HFF-Myc (cell line): ENCODE data around the gene P2RY6.

Experiments used
- DNase-seq: peaks from one replicate; pipeline ENCODE4 v3.0.0-alpha.2; 2011; ENCODE audit warnings: low read depth; ENCODE audit errors: extremely low read depth
- H3K4me3 ChIP-seq: replicated peaks from 2 replicates; pipeline ENCODE4 v1.5.1; 2011; ENCODE audit warnings: low read depth, mild to moderate bottlenecking, control low read depth, low read length
- CTCF ChIP-seq: IDR thresholded peaks from 2 replicates; pipeline ENCODE4 v1.5.1; 2012; ENCODE audit warnings: mild to moderate bottlenecking, low read depth, low read length, control low read depth; ENCODE audit errors: missing control alignments

The P2RY6 gene

GRCh38 chr11:73252577-73253191, 19.5 kb upstream of the P2RY6 start:
- no peak overlapping the region for H3K4me3 ChIP-seq
- TF ChIP-seq CTCF = no peak
- no peak for DNase-seq

GRCh38 chr11:73257342-73258103, 14.6 kb upstream of the P2RY6 start:
- DNase-seq = peak; percentile 16
- no peak for TF ChIP-seq CTCF

GRCh38 chr11:73258104-73259035, 13.8 kb upstream of the P2RY6 start:
- TF ChIP-seq CTCF = no peak
- DNase-seq = no peak
- no peak overlapping the region for H3K4me3 ChIP-seq

More at GRCh38 chr11:73257342-73258103, 14.6 kb upstream of the P2RY6 start:
- no peak overlapping the region for H3K4me3 ChIP-seq

GRCh38 chr11:73259406-73260126, 12.6 kb upstream of the P2RY6 start:
- H3K4me3 ChIP-seq = no peak overlapping the region
- DNase-seq = no peak
- TF ChIP-seq CTCF = no peak

GRCh38 chr11:73260127-73260457, 12.0 kb upstream of the P2RY6 start:
- no peak overlapping the region for H3K4me3 ChIP-seq
- no peak for TF ChIP-seq CTCF
- DNase-seq = no peak

GRCh38 chr11:73262851-73263495, 9.2 kb upstream of the P2RY6 start:
- DNase-seq = no peak
- TF ChIP-seq CTCF = no peak
- no peak overlapping the region for H3K4me3 ChIP-seq
